OCI-LY3 (cell line): Measurements from ENCODE around the gene CDH23.

Source experiments
- H2AFZ ChIP-seq: fragments of 200-600, 300-600 bp; shearing (Covaris generic); 2 replicates; pipeline ENCODE4 v1.6.0; 2014; ENCODE audit warnings: antibody characterized with exemption, low read depth, low read length
- H3K27ac ChIP-seq: fragments of 200-600, 300-600 bp; sonication (generic); 2 replicates; pipeline ENCODE4 v1.5.1; 2014; ENCODE audit warnings: mild to moderate bottlenecking, low read length, moderate library complexity, mixed read lengths
- H3K27me3 ChIP-seq: fragments of 200-600, 300-600 bp; sonication (generic); 2 replicates; pipeline ENCODE4 v1.6.1; 2014; ENCODE audit warnings: low read depth, low read length, mixed read lengths
- H3K36me3 ChIP-seq: fragments of 200-600, 300-600 bp; sonication (generic); replicated peaks from 2 replicates; pipeline ENCODE3; 2014; ENCODE audit warnings: low read depth, low read length, mixed read lengths
- H3K4me1 ChIP-seq: fragments of 300-600, 200-600 bp; sonication (generic); 2 replicates; pipeline ENCODE4 v1.6.1; 2014; ENCODE audit warnings: low read length, mixed read lengths
- H3K4me2 ChIP-seq: fragments of 200-600, 300-600 bp; sonication (generic); 2 replicates; pipeline ENCODE4 v1.6.1; 2014; ENCODE audit warnings: low read length, mixed read lengths
- H3K4me3 ChIP-seq: fragments of 300-600, 200-600 bp; sonication (generic); 2 replicates; pipeline ENCODE4 v1.5.1; 2014; ENCODE audit warnings: antibody characterized with exemption, mild to moderate bottlenecking, low read length, moderate library complexity
- H3K79me2 ChIP-seq: fragments of 300-600, 200-600 bp; shearing (Covaris generic); 2 replicates; pipeline ENCODE4 v1.6.1; 2014; ENCODE audit warnings: mild to moderate bottlenecking, low read length, mixed read lengths
- H3K9ac ChIP-seq: fragments of 300-600, 200-600 bp; shearing (Covaris generic); 2 replicates; pipeline ENCODE4 v1.6.0; 2014; ENCODE audit warnings: mild to moderate bottlenecking, low read length, moderate library complexity
- H3K9me3 ChIP-seq: fragments of 200-600, 300-600 bp; shearing (Covaris generic); 2 replicates; pipeline ENCODE4 v1.6.1; 2014; ENCODE audit warnings: low read length, mixed read lengths; ENCODE audit not compliant: insufficient read depth
- H4K20me1 ChIP-seq: fragments of 200-600, 300-600 bp; sonication (generic); 2 replicates; pipeline ENCODE4 v1.6.1; 2016; ENCODE audit warnings: low read length, mixed read lengths; ENCODE audit not compliant: insufficient read depth
- CTCF ChIP-seq: fragments of 200-600, 300-600 bp; sonication (generic); IDR thresholded peaks from 2 replicates; pipeline ENCODE4 v1.5.1; 2014; ENCODE audit warnings: antibody characterized with exemption, low read length, low read depth
- EZH2phosphoT487 ChIP-seq: fragments of 200-600 bp; shearing (Covaris generic); IDR thresholded peaks from 2 replicates; pipeline ENCODE4 v1.6.1; 2018; ENCODE audit warnings: antibody characterized with exemption, mixed run types, low read depth

CDH23 gene

GRCh38 chr10:71534568-71535194 is 138.0 kb downstream of the CDH23 start:
- Histone ChIP-seq H4K20me1 (no peaks in the 10 kb centered on the region), H3K36me3 (no peaks in the 10 kb centered on the region), H3K9ac (no peak overlapping the region), H3K4me2 (no peak overlapping the region), H3K79me2 (no peaks in the 10 kb centered on the region), H3K27me3 (peaks cover 2% of the 10 kb centered on the region), H3K4me3 (no peak overlapping the region), H3K27ac (no peak overlapping the region), H3K9me3 (no peaks in the 10 kb centered on the region), H3K4me1 (no peaks in the 10 kb centered on the region), H2AFZ (no peak overlapping the region)
- no peak for TF ChIP-seq CTCF
- TF ChIP-seq EZH2phosphoT487: no peak

GRCh38 chr10:71536332-71536731 is 139.6 kb downstream of the CDH23 start:
- TF ChIP-seq CTCF (no peak), EZH2phosphoT487 (no peak)
- Histone ChIP-seq H3K4me3 (no peak overlapping the region), H3K36me3 (no peaks in the 10 kb centered on the region), H3K4me2 (no peak overlapping the region), H2AFZ (no peak overlapping the region), H3K9ac (no peak overlapping the region), H3K27me3 (peaks cover 10% of the 10 kb centered on the region), H4K20me1 (no peaks in the 10 kb centered on the region), H3K4me1 (no peaks in the 10 kb centered on the region), H3K79me2 (no peaks in the 10 kb centered on the region), H3K27ac (no peak overlapping the region), H3K9me3 (no peaks in the 10 kb centered on the region)

GRCh38 chr10:71537125-71537524 is 140.4 kb downstream of the CDH23 start:
- Histone ChIP-seq H3K36me3 (no peaks in the 10 kb centered on the region), H3K4me2 (no peak overlapping the region), H3K27me3 (peaks cover 10% of the 10 kb centered on the region), H4K20me1 (no peaks in the 10 kb centered on the region), H2AFZ (no peak overlapping the region), H3K4me1 (no peaks in the 10 kb centered on the region), H3K27ac (no peak overlapping the region), H3K79me2 (no peaks in the 10 kb centered on the region), H3K9me3 (no peaks in the 10 kb centered on the region), H3K4me3 (no peak overlapping the region), H3K9ac (no peak overlapping the region)
- no peak for TF ChIP-seq EZH2phosphoT487
- TF ChIP-seq CTCF: no peak

GRCh38 chr10:71537681-71538080 is 141.0 kb downstream of the CDH23 start:
- Histone ChIP-seq H2AFZ (no peak overlapping the region), H3K27ac (no peak overlapping the region), H4K20me1 (no peaks in the 10 kb centered on the region), H3K9ac (no peak overlapping the region), H3K9me3 (no peaks in the 10 kb centered on the region), H3K79me2 (no peaks in the 10 kb centered on the region), H3K27me3 (peaks cover 10% of the 10 kb centered on the region), H3K4me2 (no peak overlapping the region), H3K36me3 (no peaks in the 10 kb centered on the region), H3K4me1 (no peaks in the 10 kb centered on the region), H3K4me3 (no peak overlapping the region)
- TF ChIP-seq CTCF (no peak), EZH2phosphoT487 (no peak)
